Epithelial cell of esophagus (primary cell): ENCODE results near the gene SASH3.

Experiments
- DNase-seq: peaks from one replicate; pipeline ENCODE4 v3.0.0; 2010; ENCODE audit warnings: low read depth
- H3K4me3 ChIP-seq: 2 replicates; pipeline ENCODE4 v1.5.1; 2011; ENCODE audit warnings: mild to moderate bottlenecking, low read length, control low read depth
- CTCF ChIP-seq: IDR thresholded peaks from 2 replicates; pipeline ENCODE4 v1.5.1; 2011; ENCODE audit warnings: low read depth, mild to moderate bottlenecking, low read length, control low read depth, inconsistent platforms; ENCODE audit not compliant: insufficient read depth; ENCODE audit errors: missing control alignments

The SASH3 gene

DNA sequence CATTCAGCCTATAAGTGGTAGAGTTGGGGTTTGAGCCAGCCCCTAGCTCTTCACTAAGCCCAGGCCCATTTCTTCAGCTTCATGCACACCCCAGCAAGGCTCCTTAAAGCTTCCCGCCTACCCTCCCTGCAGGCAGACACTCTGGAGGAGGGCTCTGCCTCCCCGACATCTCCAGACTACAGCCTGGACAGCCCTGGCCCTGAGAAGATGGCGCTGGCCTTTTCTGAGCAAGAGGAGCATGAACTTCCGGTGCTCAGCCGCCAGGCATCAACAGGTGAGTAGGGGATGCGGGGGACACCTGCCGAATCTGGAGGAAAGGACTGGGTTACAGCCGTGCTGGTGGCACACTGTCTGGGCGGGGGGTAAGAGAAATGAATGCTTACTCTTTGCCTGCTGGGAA lies 11.1 kb downstream of the SASH3 start:
- TF ChIP-seq CTCF, result no peak
- H3K4me3 ChIP-seq, result no peak overlapping the region
- no peak for DNase-seq

GRCh38 chrX:129791336-129791735 lies 11.6 kb downstream of the SASH3 start:
- TF ChIP-seq CTCF, result no peak
- no peak for DNase-seq
- no peak overlapping the region for H3K4me3 ChIP-seq

GRCh38 chrX:129791961-129792570 lies 12.3 kb downstream of the SASH3 start:
- no peak overlapping the region for H3K4me3 ChIP-seq
- no peak for DNase-seq
- no peak for TF ChIP-seq CTCF

- H3K4me3 ChIP-seq, result no peak overlapping the region
- DNase-seq, result no peak
- no peak for TF ChIP-seq CTCF
Observed at GRCh38 chrX:129792586-129793291, 13.0 kb downstream of the SASH3 start.

DNA sequence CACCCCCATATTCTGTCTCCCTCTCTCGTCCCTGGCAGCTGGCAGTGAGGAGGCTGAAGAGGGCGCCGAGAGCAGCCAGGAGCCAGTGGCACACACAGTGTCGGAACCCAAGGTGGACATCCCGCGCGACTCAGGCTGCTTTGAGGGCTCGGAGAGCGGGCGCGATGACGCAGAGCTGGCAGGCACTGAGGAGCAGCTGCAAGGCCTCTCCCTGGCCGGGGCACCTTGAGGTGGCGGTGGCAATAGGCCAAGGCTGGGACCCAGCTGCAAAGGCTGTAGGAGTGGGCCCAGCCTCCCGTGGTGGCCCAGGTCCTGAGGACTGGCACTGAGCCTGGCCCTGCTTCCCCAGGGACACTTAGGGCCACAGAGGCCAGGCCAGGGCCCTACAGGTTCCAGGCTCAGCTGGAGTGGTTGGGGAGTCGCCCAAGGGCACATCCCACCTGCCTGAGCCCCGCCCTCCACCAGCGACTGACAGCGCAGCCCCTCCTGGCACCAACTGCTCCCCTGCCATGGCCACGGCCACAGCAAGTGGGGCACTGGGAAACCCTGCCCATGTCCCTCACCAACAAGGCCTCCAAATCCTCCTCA lies 13.9 kb downstream of the SASH3 start:
- H3K4me3 ChIP-seq, result no peak overlapping the region
- DNase-seq, result no peak
- no peak for TF ChIP-seq CTCF

- no peak overlapping the region for H3K4me3 ChIP-seq
- TF ChIP-seq CTCF, result no peak
- DNase-seq, result no peak
Observed at GRCh38 chrX:129795584-129795983, 15.8 kb downstream of the SASH3 start.
